K562 (cell line): Measurements from ENCODE around the gene DPH1. TPM values are rescaled to one million over a fixed set of nuclear protein-coding genes. Genes with fewer than 3 reads are reported as not detected.

Source experiments
- ATAC-seq: fragments of 200-7000 bp; cut with Tn5 transposase; 3 replicates; pipeline ENCODE4 v1.9.1; 2020; ENCODE audit warnings: moderate library complexity
- BruUV-seq: library from RNA; stranded (reverse); fragments of 400-500 nt; replicated peaks from 2 replicates; lab custom pipeline; 2021; lab: Mats Ljungman, UMichigan
- CTCF ChIA-PET: fragments of 300-600 bp; formaldehyde crosslinking; extraction: SDS; loops from one replicate; lab custom pipeline; 2021; ENCODE audit warnings: low intra/inter-chr PET ratio; lab: Yijun Ruan, JAX
- POLR2A ChIA-PET: fragments of 300-600, 350-650 bp; sonication (Branson Sonifier 250); formaldehyde crosslinking; extraction: SDS; loops from one replicate; lab custom pipeline; 2021; ENCODE audit warnings: antibody characterized with exemption, inconsistent platforms; lab: Yijun Ruan, JAX
- DNase-seq, 4 experiments: peaks; one replicate each; pipeline versions ENCODE4 v3.0.0 to v3.0.0-alpha.2; 2011 to 2018; ENCODE audit warnings: low spot score in 3 of 4, mixed read lengths in 3 of 4; ENCODE audit errors: extremely low read depth in 1 of 4
- FAIRE-seq: peaks from 2 replicates; lab custom pipeline; 2011; peaks lifted over from hg19 to GRCh38; lab: Jason Lieb, UNC
- H2AFZ ChIP-seq: 2 replicates; pipeline ENCODE4 v1.6.0; 2011; ENCODE audit warnings: low read depth, low read length, control low read depth, inconsistent platforms
- H3K27ac ChIP-seq: fragments of 200-600 bp; 3 replicates; pipeline ENCODE4 v1.8.0; 2011; ENCODE audit warnings: low read depth, mild to moderate bottlenecking, control low read depth, inconsistent platforms, low read length, moderate library complexity, mixed read lengths; ENCODE audit errors: extremely low read depth
- H3K27me3 ChIP-seq, 2 experiments: fragments of 300-600 bp in 1 of 2; 2 replicates in 1 of 2; 3 replicates in 1 of 2; pipeline versions ENCODE4 v1.6.0 to v1.8.0; 2011; ENCODE audit warnings: inconsistent platforms in 2 of 2, low read length in 2 of 2, mild to moderate bottlenecking in 1 of 2, mixed read lengths in 1 of 2, moderate library complexity in 1 of 2; ENCODE audit not compliant: control insufficient read depth in 2 of 2, insufficient read depth in 2 of 2
- H3K36me3 ChIP-seq: fragments of 300-600 bp; 3 replicates; pipeline ENCODE4 v1.8.0; 2011; ENCODE audit warnings: mild to moderate bottlenecking, low read length, inconsistent platforms; ENCODE audit not compliant: control insufficient read depth, insufficient read depth
- H3K4me1 ChIP-seq, 2 experiments: fragments of 200-600 bp in 1 of 2; replicated peaks in 1 of 2; 2 replicates in 1 of 2; 3 replicates in 1 of 2; pipeline versions ENCODE4 v1.5.1 to v1.8.0; 2011; ENCODE audit warnings: inconsistent platforms in 2 of 2, low read length in 2 of 2, mild to moderate bottlenecking in 1 of 2, mixed read lengths in 1 of 2, moderate library complexity in 1 of 2; ENCODE audit not compliant: control insufficient read depth in 2 of 2, insufficient read depth in 2 of 2
- H3K4me2 ChIP-seq: 2 replicates; pipeline ENCODE4 v1.6.1; 2011; ENCODE audit warnings: low read length, control low read depth, inconsistent platforms, mixed read lengths; ENCODE audit not compliant: insufficient read depth
- H3K4me3 ChIP-seq: fragments of 200-600 bp; sonication (generic), shearing (Covaris generic); 2 replicates; pipeline ENCODE4 v1.5.1; 2016; ENCODE audit warnings: control low read depth, inconsistent platforms
- H3K79me2 ChIP-seq: fragments of 200-600 bp; 3 replicates; pipeline ENCODE4 v1.8.0; 2011; ENCODE audit warnings: low read length, inconsistent platforms; ENCODE audit not compliant: control insufficient read depth, insufficient read depth
- H3K9ac ChIP-seq, 2 experiments: 2 replicates each; pipeline versions ENCODE4 v1.6.0 to v1.6.1; 2011; ENCODE audit warnings: low read depth in 2 of 2, low read length in 2 of 2, control low read depth in 1 of 2, inconsistent platforms in 1 of 2, mild to moderate bottlenecking in 1 of 2, mixed read lengths in 1 of 2; ENCODE audit not compliant: insufficient read depth in 1 of 2
- H3K9me1 ChIP-seq: one replicate; pipeline ENCODE4 v1.6.0; 2011; ENCODE audit warnings: inconsistent platforms, mild to moderate bottlenecking, low read length, moderate library complexity; ENCODE audit not compliant: control insufficient read depth, insufficient read depth
- H3K9me3 ChIP-seq: replicated peaks from 2 replicates; pipeline ENCODE4 v1.5.1; 2011; ENCODE audit warnings: low read depth, low read length, inconsistent platforms; ENCODE audit not compliant: control insufficient read depth, insufficient read depth
- H4K20me1 ChIP-seq: replicated peaks from 2 replicates; pipeline ENCODE4 v1.6.1; 2011; ENCODE audit warnings: low read length, inconsistent platforms, mixed read lengths; ENCODE audit not compliant: control insufficient read depth, insufficient read depth
- CBX5 ChIP-seq: IDR thresholded peaks from 2 replicates; pipeline ENCODE4 v1.6.1; 2014; ENCODE audit warnings: low read depth, borderline replicate concordance
- EGR1 ChIP-seq: fragments of 450-650 bp; conservative IDR thresholded peaks from 2 replicates; pipeline ENCODE4 v1.6.1; 2017; ENCODE audit warnings: mild to moderate bottlenecking
- ZNF707 ChIP-seq: fragments of 250-450 bp; sonication (Bioruptor Pico); conservative IDR thresholded peaks from 2 replicates; pipeline ENCODE4 v1.8.0; 2022; ENCODE audit warnings: inconsistent platforms, mild to moderate bottlenecking, moderate library complexity
- WGBS: fragments of 100-300 bp; shearing (Covaris generic); methylation state at CpG from one replicate; pipeline ENCODE4 v1.1.6; 2016; ENCODE audit warnings: low coverage, mixed read lengths; ENCODE audit not compliant: insufficient coverage; ENCODE audit errors: missing lambda C conversion rate; 5-methylcytosine and 5-hydroxymethylcytosine counted together
- in situ Hi-C: fragments of 300-500 bp; cut with MboI; formaldehyde crosslinking; loops from 4 replicates; pipeline ENCODE4 v1.15.0; 2018; ENCODE audit warnings: inconsistent platforms, mixed read lengths
- intact Hi-C: fragments of 100-400 bp; cut with micrococcal nuclease; formaldehyde crosslinking; loops from 2 replicates; pipeline ENCODE4 v1.14.2; 2022
- polyA plus RNA-seq, 8 experiments: library from polyadenylated mRNA; depleted of rRNA in 4 of 8; stranded (reverse) in 5 of 8; unstranded in 3 of 8; fragments of >200 nt; fragmentation: Nextera tagmentation in 2 of 8; fragmentation: Illumina TruSeq in 1 of 8; extraction: Ambion mirVana in 2 of 8; extraction: Trizol in 1 of 8; gene quantifications; 2 replicates each; pipeline versions ENCODE4 v1.2.1 to v1.2.3, GENCODE V29; 2011 to 2014; ENCODE audit warnings: inconsistent platforms in 1 of 8, missing spikeins in 1 of 8
- total RNA-seq, 7 experiments: library from RNA; depleted of rRNA in 6 of 7; stranded (reverse); fragments of >200 nt in 6 of 7; fragmentation: Illumina TruSeq in 2 of 7; extraction: Trizol in 2 of 7; gene quantifications; 2 replicates each; pipeline versions ENCODE4 v1.2.1 to v1.2.3, GENCODE V29; 2011 to 2021; ENCODE audit warnings: low replicate concordance in 1 of 7

The DPH1 gene
- total and polyA plus RNA-seq, 9 of the 15 experiments (the other 6 are each of a cell fraction or from before 2014, with no cell fraction given) = 0.42 to 40.6 (median 20.2) TPM

DNA sequence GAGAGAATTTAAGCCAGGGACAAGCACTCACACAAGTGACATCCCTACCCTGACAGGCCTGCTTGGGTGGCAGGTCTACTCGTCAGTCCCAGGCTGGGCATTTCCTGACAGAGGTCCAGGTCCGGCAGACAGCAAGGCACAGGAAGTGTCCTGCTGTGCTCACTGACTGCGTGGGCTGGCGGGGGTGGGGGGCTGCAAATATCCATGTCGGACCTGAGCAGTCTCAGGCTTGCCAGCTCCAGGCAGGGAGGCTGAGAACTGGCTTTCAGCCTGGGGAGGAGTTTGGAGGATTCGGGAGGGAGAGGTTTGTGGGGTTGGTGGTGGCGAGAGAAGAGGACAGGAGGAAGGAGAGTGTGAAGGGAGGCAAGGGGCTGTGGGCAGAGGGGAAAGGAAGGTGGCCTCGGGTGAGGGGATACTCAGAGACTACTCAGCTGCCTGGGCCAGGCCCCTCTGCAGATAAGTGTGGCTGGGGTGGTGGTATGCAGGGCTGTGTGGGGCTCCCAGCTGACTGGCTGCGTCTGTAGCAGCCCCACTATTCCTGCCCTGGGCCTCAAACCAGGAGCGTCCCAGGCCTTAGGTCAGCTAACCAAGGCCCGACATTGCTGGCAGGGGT is 32.7 kb downstream of the DPH1 start:
- Histone ChIP-seq H3K9ac (peak overlapping the region in 1 of 2 experiments; percentile 71; a peak in 1 of 4 replicates), H3K9me1 (no peaks in the 10 kb centered on the region), H3K27me3 (no peaks in the 10 kb centered on the region), H3K4me1 (peaks cover 0 to 36% of the 10 kb centered on the region in 2 experiments; a peak in 2 of 5 replicates), H3K9me3 (no peaks in the 10 kb centered on the region), H4K20me1 (no peaks in the 10 kb centered on the region), H3K4me2 (no peak overlapping the region), H3K4me3 (no peak overlapping the region), H3K27ac (no peak overlapping the region), H2AFZ (no peak overlapping the region), H3K79me2 (no peaks in the 10 kb centered on the region), H3K36me3 (peaks cover 16% of the 10 kb centered on the region; the same call in 2 of the 3 replicates)
- no TSS peak for BruUV-seq
- ATAC-seq (no peak), FAIRE-seq (no peak), DNase-seq (peak in 1 of 4 experiments; percentile 18)
- ChIA-PET POLR2A (no interaction called here), CTCF (no interaction called here)
- WGBS = 78% methylated on average over 5 of the region's 11 CpGs
- in situ Hi-C loops (loop anchor here (10.0 kb wide), 1 partner anchor 182 kb away; no protein-coding TSS in a partner anchor), intact Hi-C loops (no loop called here)
- peak; percentile 68 for TF ChIP-seq EGR1
- no peak for TF ChIP-seq ZNF707
- no peak for TF ChIP-seq CBX5
